HCT116 (cell line): ENCODE results near the gene TMEM131.

Experiments used
- TF ChIP-seq, protein P1 (sequence below): IDR thresholded peaks from 2 replicates; pipeline ENCODE4 v1.6.1; 2012; ENCODE audit warnings: low read depth
- TF ChIP-seq, protein P2 (sequence below): IDR thresholded peaks from 2 replicates; pipeline ENCODE4 v1.6.1; 2011; ENCODE audit warnings: mild to moderate bottlenecking, low read length, moderate library complexity; ENCODE audit not compliant: insufficient replicate concordance; ENCODE audit errors: extremely low read depth

DNA sequence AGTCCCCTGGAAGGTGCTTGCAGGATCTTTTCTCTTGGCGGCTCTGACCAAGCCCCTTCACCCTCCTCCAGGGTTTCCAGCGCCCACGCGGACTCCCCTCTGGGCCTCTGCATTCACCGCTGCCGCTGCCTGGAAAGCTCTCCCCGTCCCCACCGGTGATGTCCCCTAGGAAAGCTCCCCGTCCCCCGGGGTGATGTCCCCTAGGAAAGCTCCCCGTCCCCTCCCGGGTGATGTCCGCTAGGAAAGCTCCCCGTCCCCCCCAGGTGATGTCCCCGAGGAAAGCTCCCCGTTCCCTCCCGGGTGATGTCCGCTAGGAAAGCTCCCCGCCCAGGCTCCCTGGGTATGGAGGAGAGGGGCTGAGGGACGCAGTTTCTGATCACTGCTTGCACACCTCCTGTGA is 254.5 kb downstream of the TMEM131 start:
- TF ChIP-seq, protein P1, sequence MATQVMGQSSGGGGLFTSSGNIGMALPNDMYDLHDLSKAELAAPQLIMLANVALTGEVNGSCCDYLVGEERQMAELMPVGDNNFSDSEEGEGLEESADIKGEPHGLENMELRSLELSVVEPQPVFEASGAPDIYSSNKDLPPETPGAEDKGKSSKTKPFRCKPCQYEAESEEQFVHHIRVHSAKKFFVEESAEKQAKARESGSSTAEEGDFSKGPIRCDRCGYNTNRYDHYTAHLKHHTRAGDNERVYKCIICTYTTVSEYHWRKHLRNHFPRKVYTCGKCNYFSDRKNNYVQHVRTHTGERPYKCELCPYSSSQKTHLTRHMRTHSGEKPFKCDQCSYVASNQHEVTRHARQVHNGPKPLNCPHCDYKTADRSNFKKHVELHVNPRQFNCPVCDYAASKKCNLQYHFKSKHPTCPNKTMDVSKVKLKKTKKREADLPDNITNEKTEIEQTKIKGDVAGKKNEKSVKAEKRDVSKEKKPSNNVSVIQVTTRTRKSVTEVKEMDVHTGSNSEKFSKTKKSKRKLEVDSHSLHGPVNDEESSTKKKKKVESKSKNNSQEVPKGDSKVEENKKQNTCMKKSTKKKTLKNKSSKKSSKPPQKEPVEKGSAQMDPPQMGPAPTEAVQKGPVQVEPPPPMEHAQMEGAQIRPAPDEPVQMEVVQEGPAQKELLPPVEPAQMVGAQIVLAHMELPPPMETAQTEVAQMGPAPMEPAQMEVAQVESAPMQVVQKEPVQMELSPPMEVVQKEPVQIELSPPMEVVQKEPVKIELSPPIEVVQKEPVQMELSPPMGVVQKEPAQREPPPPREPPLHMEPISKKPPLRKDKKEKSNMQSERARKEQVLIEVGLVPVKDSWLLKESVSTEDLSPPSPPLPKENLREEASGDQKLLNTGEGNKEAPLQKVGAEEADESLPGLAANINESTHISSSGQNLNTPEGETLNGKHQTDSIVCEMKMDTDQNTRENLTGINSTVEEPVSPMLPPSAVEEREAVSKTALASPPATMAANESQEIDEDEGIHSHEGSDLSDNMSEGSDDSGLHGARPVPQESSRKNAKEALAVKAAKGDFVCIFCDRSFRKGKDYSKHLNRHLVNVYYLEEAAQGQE, result no peak
- TF ChIP-seq, protein P2, sequence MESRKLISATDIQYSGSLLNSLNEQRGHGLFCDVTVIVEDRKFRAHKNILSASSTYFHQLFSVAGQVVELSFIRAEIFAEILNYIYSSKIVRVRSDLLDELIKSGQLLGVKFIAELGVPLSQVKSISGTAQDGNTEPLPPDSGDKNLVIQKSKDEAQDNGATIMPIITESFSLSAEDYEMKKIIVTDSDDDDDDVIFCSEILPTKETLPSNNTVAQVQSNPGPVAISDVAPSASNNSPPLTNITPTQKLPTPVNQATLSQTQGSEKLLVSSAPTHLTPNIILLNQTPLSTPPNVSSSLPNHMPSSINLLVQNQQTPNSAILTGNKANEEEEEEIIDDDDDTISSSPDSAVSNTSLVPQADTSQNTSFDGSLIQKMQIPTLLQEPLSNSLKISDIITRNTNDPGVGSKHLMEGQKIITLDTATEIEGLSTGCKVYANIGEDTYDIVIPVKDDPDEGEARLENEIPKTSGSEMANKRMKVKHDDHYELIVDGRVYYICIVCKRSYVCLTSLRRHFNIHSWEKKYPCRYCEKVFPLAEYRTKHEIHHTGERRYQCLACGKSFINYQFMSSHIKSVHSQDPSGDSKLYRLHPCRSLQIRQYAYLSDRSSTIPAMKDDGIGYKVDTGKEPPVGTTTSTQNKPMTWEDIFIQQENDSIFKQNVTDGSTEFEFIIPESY, result no peak
